K562 (cell line): ENCODE results near the gene PTPRC. TPM values are rescaled to one million over a fixed set of nuclear protein-coding genes. Genes with fewer than 3 reads are reported as not detected.

Experiments used
- ADNP ChIP-seq: fragments of 200-800 bp; sonication (Bioruptor generic); IDR thresholded peaks from 2 replicates; pipeline ENCODE4 v1.6.1; 2016; ENCODE audit warnings: missing genetic modification characterization, missing compliant biosample characterization
- CUX1 ChIP-seq: fragments of 200-800 bp; sonication (Bioruptor generic); IDR thresholded peaks from 2 replicates; pipeline ENCODE4 v1.6.1; 2016; ENCODE audit warnings: missing genetic modification characterization, missing compliant biosample characterization
- DMBX1 ChIP-seq: fragments of 250-450 bp; sonication (Bioruptor Pico); IDR thresholded peaks from 2 replicates; pipeline ENCODE4 v1.8.0; 2022; ENCODE audit warnings: inconsistent platforms, mild to moderate bottlenecking, moderate library complexity, borderline replicate concordance
- ELK1 ChIP-seq: sonication (generic); formaldehyde crosslinking; IDR thresholded peaks from 2 replicates; pipeline ENCODE4 v1.8.1; 2022; ENCODE audit warnings: missing genetic modification reagents
- FOXJ3 ChIP-seq: sonication (generic); formaldehyde crosslinking; IDR thresholded peaks from 2 replicates; pipeline ENCODE4 v1.4.0; 2020; ENCODE audit warnings: mild to moderate bottlenecking, missing genetic modification reagents
- HMG20A ChIP-seq: fragments of 450-650 bp; formaldehyde crosslinking; conservative IDR thresholded peaks from 2 replicates; pipeline ENCODE4 v1.4.0; 2020; ENCODE audit warnings: mild to moderate bottlenecking, mixed read lengths
- MED1 ChIP-seq: sonication (generic); formaldehyde crosslinking; IDR thresholded peaks from 2 replicates; pipeline ENCODE4 v1.8.1; 2023; ENCODE audit warnings: missing genetic modification reagents, borderline replicate concordance
- NCOA6 ChIP-seq: fragments of 450-650 bp; IDR thresholded peaks from 2 replicates; pipeline ENCODE4 v1.6.1; 2017; ENCODE audit warnings: mild to moderate bottlenecking
- PURB ChIP-seq: sonication (generic); formaldehyde crosslinking; IDR thresholded peaks from 2 replicates; pipeline ENCODE4 v1.9.0; 2021; ENCODE audit warnings: low read depth, mild to moderate bottlenecking, missing genetic modification reagents
- RUNX1 ChIP-seq: sonication (generic); IDR thresholded peaks from 2 replicates; pipeline ENCODE4 v1.6.1; 2016; ENCODE audit warnings: antibody characterized with exemption, low read depth
- SREBF2 ChIP-seq: sonication (generic); formaldehyde crosslinking; IDR thresholded peaks from 2 replicates; pipeline ENCODE4 v1.4.0; 2020; ENCODE audit warnings: mild to moderate bottlenecking, missing genetic modification reagents
- TAF9B ChIP-seq: fragments of 450-650 bp; IDR thresholded peaks from 2 replicates; pipeline ENCODE4 v1.6.1; 2018; ENCODE audit warnings: mild to moderate bottlenecking; ENCODE audit not compliant: partially characterized antibody
- TBL1XR1 ChIP-seq, 2 experiments: IDR thresholded peaks; 2 replicates each; pipeline ENCODE4 v1.6.1; 2012; ENCODE audit warnings: improper control_type of control experiment in 2 of 2, low read length in 2 of 2, mild to moderate bottlenecking in 1 of 2
- ZC3H8 ChIP-seq: fragments of 450-650 bp; IDR thresholded peaks from 2 replicates; pipeline ENCODE4 v1.6.1; 2017
- ZNF12 ChIP-seq: sonication (generic); formaldehyde crosslinking; IDR thresholded peaks from 2 replicates; pipeline ENCODE4 v1.4.0; 2020; ENCODE audit warnings: mild to moderate bottlenecking, missing genetic modification reagents
- ZNF592 ChIP-seq: fragments of 450-650 bp; IDR thresholded peaks from 2 replicates; pipeline ENCODE4 v1.6.1; 2017; ENCODE audit warnings: antibody characterized with exemption, mild to moderate bottlenecking
- polyA plus RNA-seq, 8 experiments: library from polyadenylated mRNA; depleted of rRNA in 4 of 8; stranded (reverse) in 5 of 8; unstranded in 3 of 8; fragments of >200 nt; fragmentation: Nextera tagmentation in 2 of 8; fragmentation: Illumina TruSeq in 1 of 8; extraction: Ambion mirVana in 2 of 8; extraction: Trizol in 1 of 8; gene quantifications; 2 replicates each; pipeline versions ENCODE4 v1.2.1 to v1.2.3, GENCODE V29; 2011 to 2014; ENCODE audit warnings: inconsistent platforms in 1 of 8, missing spikeins in 1 of 8
- total RNA-seq, 7 experiments: library from RNA; depleted of rRNA in 6 of 7; stranded (reverse); fragments of >200 nt in 6 of 7; fragmentation: Illumina TruSeq in 2 of 7; extraction: Trizol in 2 of 7; gene quantifications; 2 replicates each; pipeline versions ENCODE4 v1.2.1 to v1.2.3, GENCODE V29; 2011 to 2021; ENCODE audit warnings: low replicate concordance in 1 of 7
- TF ChIP-seq, protein P1 (sequence below): IDR thresholded peaks from 2 replicates; pipeline ENCODE4 v1.6.1; 2011; ENCODE audit warnings: borderline replicate concordance, low read depth, mild to moderate bottlenecking, moderate library complexity, low read length; ENCODE audit not compliant: insufficient read depth, poor library complexity, severe bottlenecking

The PTPRC gene
- total and polyA plus RNA-seq, 9 of the 15 experiments (the other 6 are each of a cell fraction or from before 2014, with no cell fraction given) = 7.1 to 107 (median 62.9) TPM

- TF ChIP-seq ADNP = 0 out of 2 replicates have a peak, but pooled peaks have one; percentile 23
- no peak for TF ChIP-seq FOXJ3 (CRISPR knock-in tag)
- peak; percentile 7 for TF ChIP-seq TAF9B
- TF ChIP-seq NCOA6 = no peak
- TF ChIP-seq HMG20A (CRISPR knock-in tag) = no peak
- TF ChIP-seq DMBX1 (CRISPR knock-in tag) = peak; percentile 47; the same call in 1 of the 2 replicates
- TF ChIP-seq PURB (CRISPR knock-in tag) = no peak
- TF ChIP-seq CUX1 (CRISPR knock-in tag) = 0 out of 2 replicates have a peak, but pooled peaks have one; percentile 7
- no peak for TF ChIP-seq MED1 (CRISPR knock-in tag)
- no peak for TF ChIP-seq ZNF12 (CRISPR knock-in tag)
- no peak for TF ChIP-seq RUNX1
- no peak for TF ChIP-seq SREBF2 (CRISPR knock-in tag)
- TF ChIP-seq TBL1XR1 (IDR thresholded peaks at IDR 0.05; ENCODE audit: low read length in 2 of 2) = no peak
- TF ChIP-seq ZNF592 = 0 out of 2 replicates have a peak, but pooled peaks have one; percentile 36
- no peak for TF ChIP-seq ELK1 (CRISPR knock-in tag)
- TF ChIP-seq, protein P1, sequence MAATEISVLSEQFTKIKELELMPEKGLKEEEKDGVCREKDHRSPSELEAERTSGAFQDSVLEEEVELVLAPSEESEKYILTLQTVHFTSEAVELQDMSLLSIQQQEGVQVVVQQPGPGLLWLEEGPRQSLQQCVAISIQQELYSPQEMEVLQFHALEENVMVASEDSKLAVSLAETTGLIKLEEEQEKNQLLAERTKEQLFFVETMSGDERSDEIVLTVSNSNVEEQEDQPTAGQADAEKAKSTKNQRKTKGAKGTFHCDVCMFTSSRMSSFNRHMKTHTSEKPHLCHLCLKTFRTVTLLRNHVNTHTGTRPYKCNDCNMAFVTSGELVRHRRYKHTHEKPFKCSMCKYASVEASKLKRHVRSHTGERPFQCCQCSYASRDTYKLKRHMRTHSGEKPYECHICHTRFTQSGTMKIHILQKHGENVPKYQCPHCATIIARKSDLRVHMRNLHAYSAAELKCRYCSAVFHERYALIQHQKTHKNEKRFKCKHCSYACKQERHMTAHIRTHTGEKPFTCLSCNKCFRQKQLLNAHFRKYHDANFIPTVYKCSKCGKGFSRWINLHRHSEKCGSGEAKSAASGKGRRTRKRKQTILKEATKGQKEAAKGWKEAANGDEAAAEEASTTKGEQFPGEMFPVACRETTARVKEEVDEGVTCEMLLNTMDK = no peak
- TF ChIP-seq ZC3H8 = no peak
Measured at GRCh38 chr1:198605406-198605805, 33.4 kb upstream of the PTPRC start (continued).
